Measurements from ENCODE around the gene TCEAL6.
"Not testable (repeated sequence)": the region's sequence is repeated elsewhere in the genome, so short reads cannot be mapped to it uniquely, and the experiment has no call there.

The TCEAL6 gene

GRCh38 chrX:102142274-102142673 is at the start of gene TCEAL6:
TSS of gene TCEAL6 (minus strand) at chrX:102142481.
- DNase-seq (ENCODE audit: low read depth in 2 of 2), result not testable (repeated sequence)

DNA sequence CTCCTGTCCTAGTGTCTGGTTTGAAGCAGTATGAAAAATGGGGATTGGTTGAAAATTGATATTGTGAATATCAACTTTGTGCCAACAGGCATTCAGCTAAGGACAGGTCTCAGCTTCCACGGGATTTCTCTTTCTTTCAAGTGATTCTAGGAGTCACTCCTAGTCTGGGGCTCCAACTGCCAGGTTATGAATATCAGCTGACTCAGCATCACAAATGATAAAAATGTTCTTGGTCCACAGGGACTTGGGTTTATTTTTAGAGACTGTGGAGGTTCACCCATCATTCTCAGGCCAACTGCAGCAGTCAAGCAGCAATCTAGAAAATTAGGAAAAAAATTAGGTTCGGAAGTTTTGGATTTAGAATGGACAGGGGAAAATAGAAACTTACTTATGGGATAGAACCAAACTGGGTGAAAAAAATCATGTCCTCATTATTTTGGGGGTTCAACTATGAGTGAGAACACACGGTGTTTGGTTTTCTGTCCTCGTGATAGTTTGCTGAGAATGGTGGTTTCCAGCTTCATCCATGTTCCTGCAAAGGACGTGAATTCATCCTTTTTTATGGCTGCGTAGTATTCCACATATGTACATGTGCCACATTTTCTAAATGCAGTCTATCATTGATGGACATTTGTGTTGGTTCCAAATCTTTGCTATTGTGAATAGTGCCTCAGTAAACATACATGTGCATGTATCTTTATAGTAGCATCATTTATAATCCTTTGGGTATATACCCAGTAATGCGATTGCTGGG is 43.9 kb upstream of the TCEAL6 start:
- no peak for DNase-seq (ENCODE audit: low read depth in 2 of 2)

GRCh38 chrX:102155806-102156179 is 13.5 kb upstream of the TCEAL6 start, which contains the start of gene BEX5:
TSS of gene BEX5 (minus strand) at chrX:102155977. CDS start at chrX:102154265, 1,712 bp downstream.
- peak; percentile 26 to 51 for DNase-seq (ENCODE audit: low read depth in 2 of 2)

DNA sequence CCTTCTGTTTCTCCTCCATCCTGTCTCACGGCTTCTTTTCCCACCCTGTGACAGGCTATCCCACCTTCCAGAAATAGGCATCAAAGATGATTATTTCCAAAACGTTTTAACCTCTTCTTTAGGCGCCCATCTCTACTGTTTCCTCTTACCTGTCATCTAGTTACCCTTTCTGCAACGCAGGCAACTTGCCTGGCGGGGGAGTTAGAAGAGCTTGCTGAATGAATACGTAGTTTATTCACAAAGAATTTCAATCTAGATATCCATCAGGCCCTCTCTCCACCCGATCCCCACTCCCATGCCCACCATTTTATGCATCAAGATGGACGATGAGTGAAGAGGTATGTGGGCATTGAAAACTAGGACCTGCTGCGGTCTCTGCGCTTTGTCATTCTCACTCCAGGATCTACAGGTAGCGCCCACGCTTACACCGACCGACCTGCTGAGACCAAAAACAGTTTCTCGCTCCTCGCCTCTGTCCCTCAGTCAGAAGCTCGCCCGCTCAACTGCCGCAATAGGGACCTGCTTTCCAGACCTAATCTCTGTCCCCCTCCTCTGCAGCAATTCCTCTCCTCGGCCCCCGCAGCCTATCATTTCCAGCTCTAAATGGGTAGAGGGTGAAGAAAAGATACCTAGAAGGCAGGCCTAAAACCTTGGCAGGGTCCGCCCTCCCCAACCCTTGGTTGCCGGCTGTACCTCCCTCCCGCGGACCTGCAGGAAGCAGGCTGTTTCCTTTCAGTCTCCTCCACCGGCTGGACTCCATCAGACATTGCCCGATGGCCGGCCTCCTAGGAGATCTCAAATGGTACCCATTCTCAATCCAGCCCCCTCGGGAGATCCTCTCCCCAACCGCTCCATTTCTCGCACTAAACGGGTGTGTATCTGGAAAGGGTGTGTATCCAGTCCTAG is 12.9 kb upstream of the TCEAL6 start:
- no peak for DNase-seq (ENCODE audit: low read depth in 2 of 2)

DNA sequence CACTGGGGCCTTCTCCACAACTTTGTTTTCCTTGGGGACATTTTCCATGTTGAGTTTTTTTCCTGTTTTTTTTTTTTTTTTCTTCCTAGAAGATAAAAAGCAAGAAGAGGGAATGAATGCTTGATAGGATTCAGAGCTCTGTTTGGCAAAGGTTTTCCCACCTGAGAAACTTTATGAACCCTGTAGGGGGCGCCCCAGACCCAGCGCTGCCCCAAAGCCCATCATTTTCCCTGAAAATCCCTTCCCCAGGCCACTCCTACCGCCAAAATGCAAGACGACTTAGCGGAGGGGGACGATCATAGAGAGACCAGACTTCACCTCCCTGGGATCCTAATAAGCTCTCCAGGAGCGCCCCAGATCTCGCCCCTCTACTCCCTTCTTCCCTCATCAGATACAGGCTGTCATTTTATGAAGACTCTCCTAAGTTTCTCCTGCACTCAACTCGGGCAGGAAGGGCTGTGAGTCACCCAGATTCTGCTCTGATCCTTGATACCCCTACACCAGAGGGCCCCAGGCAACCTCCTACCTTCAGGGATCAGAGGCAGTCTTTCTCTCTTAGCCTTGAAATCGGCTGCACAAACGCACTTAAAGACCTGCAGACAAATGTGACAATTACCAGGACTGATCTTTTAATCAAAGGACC is 12.1 kb upstream of the TCEAL6 start:
- no peak for DNase-seq (ENCODE audit: low read depth in 2 of 2)

GRCh38 chrX:102141631-102142030 is 650 bp downstream of the TCEAL6 start:
- DNase-seq (ENCODE audit: low read depth in 2 of 2), result not testable (repeated sequence)

DNA sequence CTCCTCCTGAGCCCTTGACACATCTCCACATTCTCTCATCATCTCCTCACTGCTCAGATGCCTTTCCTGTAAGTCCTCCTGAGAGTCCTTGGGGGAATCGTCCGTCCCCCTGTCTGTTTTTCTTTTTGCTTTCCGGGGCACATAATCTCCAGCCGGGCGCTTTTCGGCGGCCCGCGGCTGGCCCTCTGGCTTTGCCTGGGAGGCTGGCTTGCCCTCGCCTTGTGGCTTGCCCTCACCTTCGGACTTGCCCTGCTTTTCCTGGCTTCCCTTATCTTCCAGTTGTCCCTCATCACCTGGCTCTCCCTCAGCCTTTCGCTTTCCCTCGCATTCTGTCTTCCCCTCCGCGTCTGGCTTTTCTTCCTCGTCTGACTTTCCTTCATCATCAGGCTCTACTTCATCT is 1.4 kb downstream of the TCEAL6 start:
- not testable (repeated sequence) for DNase-seq (ENCODE audit: low read depth in 2 of 2)

- no peak for DNase-seq (ENCODE audit: low read depth in 2 of 2)
Observed at GRCh38 chrX:102138064-102138463, 4.2 kb downstream of the TCEAL6 start.

- DNase-seq (ENCODE audit: low read depth in 2 of 2), result no peak
Observed at GRCh38 chrX:102129473-102129872, 12.8 kb downstream of the TCEAL6 start.

- no peak for DNase-seq (ENCODE audit: low read depth in 2 of 2)
Observed at GRCh38 chrX:102126863-102127262, 15.4 kb downstream of the TCEAL6 start.

DNA sequence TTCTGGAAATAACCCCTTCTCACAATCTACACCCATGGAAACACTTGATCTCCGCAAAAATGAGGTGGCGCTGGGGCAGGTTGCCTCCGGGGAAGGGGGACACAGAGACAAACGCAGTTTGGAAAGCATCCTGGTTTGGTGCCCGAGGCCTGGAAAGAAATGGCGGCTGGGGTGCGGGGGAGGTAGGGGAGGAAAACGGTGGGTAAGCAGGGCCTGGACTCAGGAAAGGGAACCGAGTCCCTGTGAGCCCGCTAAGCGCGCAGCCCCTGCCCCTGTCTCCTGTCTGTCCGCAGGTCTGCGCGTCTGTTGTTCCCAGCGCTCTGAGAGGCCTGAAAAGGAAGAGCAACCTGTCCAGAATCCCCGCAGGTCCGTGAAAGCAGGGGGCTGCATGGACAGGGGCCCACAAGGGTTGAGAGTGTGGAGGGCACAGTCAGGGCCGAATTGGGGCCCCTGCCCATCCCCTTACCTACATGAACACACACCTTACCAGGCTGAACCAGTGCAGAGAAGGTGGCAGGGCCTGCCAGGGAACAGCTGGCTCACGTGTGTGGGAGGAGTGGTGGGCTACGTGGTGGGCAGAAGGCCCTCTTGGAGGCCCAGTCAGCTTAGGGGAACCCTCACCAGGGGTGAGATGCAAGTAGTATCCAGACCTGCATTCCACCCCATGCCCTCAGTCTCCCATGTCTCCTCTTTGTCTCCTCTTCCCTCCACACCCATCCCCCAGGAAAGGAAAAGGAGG is 16.0 kb downstream of the TCEAL6 start:
- not testable (repeated sequence) for DNase-seq (ENCODE audit: low read depth in 2 of 2)

GRCh38 chrX:102125436-102125835 is 16.8 kb downstream of the TCEAL6 start, which contains the start of gene TCEAL2:
TSS of gene TCEAL2 (plus strand) at chrX:102125679. CDS start at chrX:102126831, 1,152 bp downstream.
- DNase-seq (ENCODE audit: low read depth in 2 of 2), result peak in 1 of 2 donors; percentile 10

GRCh38 chrX:102125014-102125413 is 17.3 kb downstream of the TCEAL6 start:
- not testable (repeated sequence) for DNase-seq (ENCODE audit: low read depth in 2 of 2)

GRCh38 chrX:102115748-102116147 is 26.5 kb downstream of the TCEAL6 start:
- no peak for DNase-seq (ENCODE audit: low read depth in 2 of 2)

DNA sequence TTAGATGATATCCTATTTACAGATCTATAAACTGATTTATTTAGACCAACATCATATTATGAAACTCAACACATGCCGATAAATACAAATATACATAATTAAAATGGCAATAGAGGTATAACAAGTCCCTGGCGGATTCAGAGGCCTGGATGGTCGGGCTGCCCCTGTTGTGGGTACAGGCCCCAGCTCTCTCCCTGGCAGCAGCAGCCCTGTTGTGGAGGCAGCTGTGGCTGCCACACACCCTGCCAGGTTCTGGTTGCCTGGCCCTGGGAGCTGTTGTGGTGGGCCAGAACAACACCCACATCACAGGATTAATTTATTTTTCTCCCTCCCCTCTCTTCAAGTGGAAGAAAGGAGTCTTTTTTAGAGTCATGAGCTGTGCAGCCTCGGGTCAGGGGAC is 28.9 kb downstream of the TCEAL6 start:
- DNase-seq (ENCODE audit: low read depth in 2 of 2), result no peak

Data from stimulated activated CD4-positive, alpha-beta T cell treated with anti-CD3 and anti-CD28 coated beads, Interleukin-1b, Interleukin-23, amount 100 ng/mL, for 4 hours (primary cell).